A673 (cell line): Measurements from ENCODE around the gene MIF. TPM values are rescaled to one million over a fixed set of nuclear protein-coding genes. Genes with fewer than 3 reads are reported as not detected.

Source experiments
- BruUV-seq: library from RNA; stranded (reverse); fragments of 400-500 nt; replicated peaks from 2 replicates; lab custom pipeline; 2021; lab: Mats Ljungman, UMichigan
- CTCF ChIA-PET: fragments of 300-600 bp; sonication (Branson Sonifier 250); formaldehyde crosslinking; loops from one replicate; lab custom pipeline; 2022; ENCODE audit warnings: antibody characterized with exemption; lab: Charles Lee
- POLR2A ChIA-PET: fragments of 300-600 bp; sonication (Branson Sonifier 250); formaldehyde crosslinking; loops from one replicate; lab custom pipeline; 2022; ENCODE audit warnings: antibody characterized with exemption; ENCODE audit not compliant: low non-redundant PET; lab: Charles Lee
- DNase-seq: peaks from one replicate; pipeline ENCODE4 v3.0.0-alpha.2; 2015; ENCODE audit warnings: low spot score
- H3K27ac ChIP-seq: fragments of 200-600 bp; sonication (generic); 2 replicates; pipeline ENCODE4 v1.5.1; 2016; ENCODE audit warnings: mixed run types, low read depth, mild to moderate bottlenecking, mixed read lengths, antibody characterized with exemption, low read length; ENCODE audit not compliant: poor library complexity, severe bottlenecking
- H3K27me3 ChIP-seq: fragments of 200-600 bp; sonication (generic); replicated peaks from 2 replicates; pipeline ENCODE4 v1.6.1; 2017; ENCODE audit warnings: mixed run types, low read depth, mild to moderate bottlenecking, mixed read lengths, antibody characterized with exemption, low read length; ENCODE audit not compliant: insufficient read depth, poor library complexity
- H3K36me3 ChIP-seq: fragments of 200-600 bp; sonication (generic); 2 replicates; pipeline ENCODE4 v1.6.1; 2016; ENCODE audit warnings: mixed run types, mild to moderate bottlenecking, mixed read lengths, antibody characterized with exemption, low read length; ENCODE audit not compliant: insufficient read depth, poor library complexity, severe bottlenecking
- H3K4me1 ChIP-seq: fragments of 200-600 bp; sonication (generic); 2 replicates; pipeline ENCODE4 v1.6.1; 2017; ENCODE audit warnings: mixed run types, mild to moderate bottlenecking, mixed read lengths, antibody characterized with exemption, low read length; ENCODE audit not compliant: insufficient read depth, poor library complexity, severe bottlenecking
- H3K4me3 ChIP-seq: fragments of 200-600 bp; sonication (generic); 2 replicates; pipeline ENCODE4 v1.5.1; 2016; ENCODE audit warnings: low read depth, mixed run types, mild to moderate bottlenecking, mixed read lengths, low read length; ENCODE audit not compliant: poor library complexity, severe bottlenecking
- H3K9me3 ChIP-seq: fragments of 200-600 bp; sonication (generic); 2 replicates; pipeline ENCODE4 v1.6.1; 2016; ENCODE audit warnings: mixed run types, low read depth, mild to moderate bottlenecking, mixed read lengths, antibody characterized with exemption, low read length; ENCODE audit not compliant: poor library complexity, severe bottlenecking
- CTCF ChIP-seq: fragments of 300-800, 200-600 bp; sonication (generic); conservative IDR thresholded peaks from 2 replicates; pipeline ENCODE4 v1.5.1; 2017; ENCODE audit warnings: low read depth, mild to moderate bottlenecking, antibody characterized with exemption, low read length, moderate library complexity, mixed read lengths
- EZH2 ChIP-seq: fragments of 200-600 bp; sonication (generic); IDR thresholded peaks from 2 replicates; pipeline ENCODE4 v1.6.1; 2017; ENCODE audit warnings: borderline replicate concordance, low read depth, mild to moderate bottlenecking, mixed read lengths, antibody characterized with exemption, low read length; ENCODE audit not compliant: poor library complexity, severe bottlenecking
- intact Hi-C: fragments of 100-400 bp; cut with micrococcal nuclease; formaldehyde crosslinking; loops from one replicate; pipeline ENCODE4 v1.10.0; 2022; ENCODE audit not compliant: unreplicated experiment
- total RNA-seq: library from RNA; stranded (reverse); gene quantifications from 2 replicates; pipeline ENCODE4 v1.2.3, GENCODE V29; 2021

The MIF gene
- total RNA-seq, 1 experiment from 2014 or later: 802 TPM

DNA sequence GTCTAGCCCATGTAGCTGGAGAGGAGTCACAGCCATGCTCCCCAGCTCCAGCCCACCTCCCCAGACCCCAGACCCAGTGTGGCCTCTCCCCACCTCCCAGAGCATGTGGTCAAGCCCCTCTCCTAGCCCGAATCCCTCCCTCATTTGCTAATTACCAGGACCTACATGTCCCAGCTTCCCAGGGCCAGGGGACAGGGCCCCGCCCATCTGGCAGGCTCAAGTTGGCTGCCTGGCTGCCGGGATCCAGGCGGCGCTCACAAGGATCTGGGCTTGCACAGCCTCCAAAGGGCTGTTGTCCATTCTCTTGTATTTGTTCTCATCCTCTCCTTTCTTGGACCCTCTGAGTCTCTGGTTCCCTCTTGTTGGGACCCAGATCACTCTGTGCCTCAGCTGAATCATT lies 4.6 kb upstream of the MIF start:
- Histone ChIP-seq H3K4me3 (no peak overlapping the region), H3K27me3 (no peaks in the 10 kb centered on the region), H3K27ac (no peak overlapping the region), H3K4me1 (peaks cover 4% of the 10 kb centered on the region), H3K9me3 (no peaks in the 10 kb centered on the region), H3K36me3 (no peaks in the 10 kb centered on the region)
- DNase-seq: no peak
- POLR2A ChIA-PET: interaction anchor here (0.7 kb wide), 1 partner anchor 11 kb away, joined by 3 read pairs; no protein-coding TSS in a partner anchor
- TF ChIP-seq CTCF (no peak), EZH2 (no peak)
- BruUV-seq: no TSS peak
- intact Hi-C loops: no loop called here
- CTCF ChIA-PET: no interaction called here

DNA sequence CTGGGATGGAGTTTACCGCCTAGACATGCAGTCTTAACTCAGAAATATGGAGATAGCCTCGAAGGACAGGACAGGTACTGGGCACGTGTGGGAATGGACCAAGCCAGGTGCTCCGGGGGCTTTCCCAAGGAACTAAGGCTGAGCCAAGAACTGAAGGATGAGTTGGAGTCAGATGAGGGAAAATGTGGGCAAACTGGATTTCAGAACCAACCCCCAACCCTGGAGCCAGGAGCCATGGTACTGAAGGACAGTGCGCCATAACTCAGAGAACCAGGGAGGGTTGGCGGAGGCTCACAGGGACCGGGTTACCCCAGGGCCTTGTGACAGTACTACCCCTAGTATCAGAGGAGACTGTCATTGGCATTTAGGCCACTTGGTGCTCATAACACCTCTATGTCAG lies 2.5 kb upstream of the MIF start:
- POLR2A ChIA-PET: no interaction called here
- TF ChIP-seq EZH2 (no peak), CTCF (no peak)
- no TSS peak for BruUV-seq

GRCh38 chr22:23892130-23892529 lies 2.1 kb upstream of the MIF start:
- BruUV-seq: no TSS peak
- Histone ChIP-seq H3K9me3 (no peaks in the 10 kb centered on the region), H3K4me3 (no peak overlapping the region), H3K27me3 (no peaks in the 10 kb centered on the region), H3K36me3 (peaks cover 19% of the 10 kb centered on the region), H3K27ac (no peak overlapping the region), H3K4me1 (peaks cover 11% of the 10 kb centered on the region)
- TF ChIP-seq CTCF (no peak), EZH2 (no peak)
- POLR2A ChIA-PET: no interaction called here
- CTCF ChIA-PET: no interaction called here
- no peak for DNase-seq
- intact Hi-C loops: no loop called here

More for the DNA sequence above, 2.5 kb upstream of the MIF start:
- Histone ChIP-seq H3K27ac (no peak overlapping the region), H3K4me1 (peaks cover 11% of the 10 kb centered on the region), H3K27me3 (no peaks in the 10 kb centered on the region), H3K9me3 (no peaks in the 10 kb centered on the region), H3K4me3 (no peak overlapping the region), H3K36me3 (peaks cover 15% of the 10 kb centered on the region)
- no peak for DNase-seq
- CTCF ChIA-PET: no interaction called here
- intact Hi-C loops: no loop called here
